IMR-90 (cell line): Measurements from ENCODE around the gene HIF1AN. TPM values are rescaled to one million over a fixed set of nuclear protein-coding genes. Genes with fewer than 3 reads are reported as not detected.

Experiments used
- ATAC-seq: fragments of 200-7000 bp; cut with Tn5 transposase; 2 replicates; pipeline ENCODE4 v1.9.1; 2020; ENCODE audit warnings: low read depth, mild to moderate bottlenecking, moderate library complexity
- BruUV-seq: library from RNA; stranded (reverse); fragments of 400-500 nt; replicated peaks from 2 replicates; lab custom pipeline; 2021; lab: Mats Ljungman, UMichigan
- CTCF ChIA-PET: fragments of 300-600 bp; formaldehyde crosslinking; extraction: SDS; loops from one replicate; lab custom pipeline; 2021; ENCODE audit warnings: antibody characterized with exemption; lab: Yijun Ruan, JAX
- POLR2A ChIA-PET: fragments of 300-600 bp; sonication (Branson Sonifier 250); formaldehyde crosslinking; loops from one replicate; lab custom pipeline; 2022; ENCODE audit warnings: antibody characterized with exemption; ENCODE audit not compliant: unreplicated experiment; lab: Charles Lee
- DNase-seq: peaks from one replicate; pipeline ENCODE4 v3.0.0; 2013
- H2AFZ ChIP-seq: replicated peaks from 2 replicates; pipeline ENCODE3; 2013; ENCODE audit warnings: low read length, mild to moderate bottlenecking; ENCODE audit not compliant: poor library complexity
- H2AK5ac ChIP-seq: 2 replicates; pipeline ENCODE4 v1.6.1; 2013; ENCODE audit warnings: low read depth, low read length, inconsistent platforms
- H2AK9ac ChIP-seq: replicated peaks from 2 replicates; pipeline ENCODE3; 2013; ENCODE audit warnings: mild to moderate bottlenecking, low read depth, low read length, moderate library complexity; ENCODE audit not compliant: poor library complexity
- H2BK120ac ChIP-seq: 2 replicates; pipeline ENCODE4 v1.6.1; 2013; ENCODE audit warnings: low read depth, low read length, inconsistent platforms
- H2BK15ac ChIP-seq: 3 replicates; pipeline ENCODE4 v1.6.1; 2013; ENCODE audit warnings: low read depth, low read length, inconsistent platforms
- H2BK20ac ChIP-seq: 2 replicates; pipeline ENCODE4 v1.6.1; 2013; ENCODE audit warnings: low read depth, mild to moderate bottlenecking, inconsistent platforms, low read length, moderate library complexity
- H2BK5ac ChIP-seq: 2 replicates; pipeline ENCODE4 v1.6.1; 2013; ENCODE audit warnings: mild to moderate bottlenecking, low read depth, low read length, inconsistent platforms; ENCODE audit not compliant: poor library complexity, severe bottlenecking
- H3K14ac ChIP-seq: replicated peaks from 2 replicates; pipeline ENCODE4 v1.6.1; 2013; ENCODE audit warnings: low read depth, low read length, inconsistent platforms
- H3K18ac ChIP-seq: 2 replicates; pipeline ENCODE4 v1.6.1; 2013; ENCODE audit warnings: low read depth, low read length, control low read depth
- H3K23ac ChIP-seq: 2 replicates; pipeline ENCODE4 v1.6.1; 2013; ENCODE audit warnings: low read depth, low read length, inconsistent platforms
- H3K27ac ChIP-seq: 2 replicates; pipeline ENCODE4 v1.5.1; 2013; ENCODE audit warnings: mild to moderate bottlenecking, control low read depth, low read length; ENCODE audit not compliant: insufficient read depth
- H3K27me3 ChIP-seq: 2 replicates; pipeline ENCODE4 v1.6.1; 2013; ENCODE audit warnings: low read length; ENCODE audit not compliant: control insufficient read depth, insufficient read depth
- H3K36me3 ChIP-seq: 2 replicates; pipeline ENCODE4 v1.6.1; 2013; ENCODE audit warnings: low read length, mixed read lengths; ENCODE audit not compliant: control insufficient read depth, insufficient read depth
- H3K4ac ChIP-seq: 2 replicates; pipeline ENCODE4 v1.6.1; 2013; ENCODE audit warnings: low read depth, low read length, inconsistent platforms
- H3K4me1 ChIP-seq: 2 replicates; pipeline ENCODE4 v1.6.1; 2013; ENCODE audit warnings: low read length, mixed read lengths; ENCODE audit not compliant: control insufficient read depth, insufficient read depth
- H3K4me2 ChIP-seq: 2 replicates; pipeline ENCODE4 v1.6.1; 2013; ENCODE audit warnings: low read depth, mild to moderate bottlenecking, control low read depth, low read length, moderate library complexity
- H3K4me3 ChIP-seq: 2 replicates; pipeline ENCODE4 v1.5.1; 2013; ENCODE audit warnings: low read depth, mild to moderate bottlenecking, control low read depth, low read length, moderate library complexity; ENCODE audit not compliant: insufficient read depth
- H3K56ac ChIP-seq: 2 replicates; pipeline ENCODE4 v1.6.1; 2013; ENCODE audit warnings: low read length, inconsistent platforms; ENCODE audit not compliant: insufficient read depth; ENCODE audit errors: extremely low read depth
- H3K79me1 ChIP-seq, 2 experiments: 2 replicates each; pipeline ENCODE4 v1.6.1; 2013; ENCODE audit warnings: low read length in 2 of 2, inconsistent platforms in 1 of 2, low read depth in 1 of 2
- H3K9ac ChIP-seq: 2 replicates; pipeline ENCODE4 v1.6.1; 2013; ENCODE audit warnings: low read depth, low read length, control low read depth
- H3K9me1 ChIP-seq: 2 replicates; pipeline ENCODE4 v1.6.1; 2013; ENCODE audit warnings: low read length, inconsistent platforms; ENCODE audit not compliant: insufficient read depth
- H3K9me3 ChIP-seq: 2 replicates; pipeline ENCODE4 v1.6.1; 2013; ENCODE audit warnings: low read length; ENCODE audit not compliant: control insufficient read depth, insufficient read depth
- H4K20me1 ChIP-seq: 2 replicates; pipeline ENCODE4 v1.6.1; 2013; ENCODE audit warnings: low read length, inconsistent platforms; ENCODE audit not compliant: insufficient read depth
- H4K5ac ChIP-seq: 2 replicates; pipeline ENCODE4 v1.6.1; 2013; ENCODE audit warnings: mild to moderate bottlenecking, low read depth, low read length, control low read depth
- H4K8ac ChIP-seq, 2 experiments: 2 replicates each; pipeline ENCODE4 v1.6.1; 2013; ENCODE audit warnings: low read depth in 2 of 2, low read length in 2 of 2, control low read depth in 1 of 2, inconsistent platforms in 1 of 2
- H4K91ac ChIP-seq: 2 replicates; pipeline ENCODE4 v1.6.1; 2013; ENCODE audit warnings: low read depth, low read length, inconsistent platforms; ENCODE audit not compliant: insufficient read depth
- BHLHE40 ChIP-seq: fragments of 150-350 bp; IDR thresholded peaks from 2 replicates; pipeline ENCODE4 v1.6.1; 2016; ENCODE audit warnings: mild to moderate bottlenecking, low read depth, low read length
- FOS ChIP-seq: fragments of 150-350 bp; IDR thresholded peaks from 2 replicates; pipeline ENCODE4 v1.6.1; 2016; ENCODE audit warnings: low read depth, low read length
- MAFK ChIP-seq: IDR thresholded peaks from 2 replicates; pipeline ENCODE4 v1.6.1; 2012; ENCODE audit warnings: low read depth, low read length, improper control_type of control experiment
- MAZ ChIP-seq: IDR thresholded peaks from 2 replicates; pipeline ENCODE4 v1.6.1; 2012; ENCODE audit warnings: low read depth, mild to moderate bottlenecking, low read length, improper control_type of control experiment, moderate library complexity, borderline replicate concordance
- MXI1 ChIP-seq: IDR thresholded peaks from 2 replicates; pipeline ENCODE4 v1.6.1; 2012; ENCODE audit warnings: low read depth, mild to moderate bottlenecking, low read length, moderate library complexity, borderline replicate concordance
- NFE2L2 ChIP-seq: fragments of 150-350 bp; IDR thresholded peaks from 2 replicates; pipeline ENCODE4 v1.6.1; 2016; ENCODE audit warnings: low read depth, mild to moderate bottlenecking, low read length
- POLR2A ChIP-seq: IDR thresholded peaks from 2 replicates; pipeline ENCODE4 v1.6.1; 2012; ENCODE audit warnings: mild to moderate bottlenecking, low read depth, low read length
- RAD21 ChIP-seq: IDR thresholded peaks from 2 replicates; pipeline ENCODE4 v1.6.1; 2012; ENCODE audit warnings: low read length, improper control_type of control experiment
- RFX5 ChIP-seq: IDR thresholded peaks from 2 replicates; pipeline ENCODE4 v1.8.0; 2012; ENCODE audit warnings: low read depth, mild to moderate bottlenecking, low read length, moderate library complexity
- SMC3 ChIP-seq: fragments of 150-350 bp; IDR thresholded peaks from 2 replicates; pipeline ENCODE4 v1.6.1; 2016; ENCODE audit warnings: low read depth, mild to moderate bottlenecking, antibody characterized with exemption, low read length, moderate library complexity
- WGBS, 2 experiments: methylation state at CpG; one replicate each; pipeline versions ENCODE4 v1.1.5 to v1.1.7; 2013; ENCODE audit warnings: missing lambda C conversion rate in 2 of 2; ENCODE audit not compliant: insufficient read length in 1 of 2; ENCODE audit errors: extremely low coverage in 2 of 2; 5-methylcytosine and 5-hydroxymethylcytosine counted together
- dilution Hi-C: fragments of 300-500 bp; cut with HindIII; formaldehyde crosslinking; loops from one replicate; pipeline ENCODE4 v1.14.3; 2018; ENCODE audit warnings: low sequenced_read_pairs; ENCODE audit not compliant: unreplicated experiment
- in situ Hi-C: fragments of 300-500 bp; cut with MboI; formaldehyde crosslinking; loops from 3 replicates; pipeline ENCODE4 v1.14.3; 2019; ENCODE audit warnings: low sequenced_read_pairs, inconsistent platforms, mixed read lengths
- intact Hi-C: fragments of 100-400 bp; cut with micrococcal nuclease; formaldehyde crosslinking; loops from 2 replicates; pipeline ENCODE4 v1.10.0; 2022
- polyA plus RNA-seq, 3 experiments: library from polyadenylated mRNA; depleted of rRNA; stranded (reverse); fragments of >200 nt; gene quantifications; 2 replicates each; pipeline ENCODE4 v1.2.3, GENCODE V29; 2012; ENCODE audit warnings: low replicate concordance in 1 of 3
- total RNA-seq: library from RNA; depleted of rRNA; stranded (reverse); fragments of >200 nt; gene quantifications from 2 replicates; pipeline ENCODE4 v1.2.3, GENCODE V29; 2012
- TF ChIP-seq, protein P1 (sequence below): fragments of 150-350 bp; IDR thresholded peaks from 2 replicates; pipeline ENCODE4 v1.6.1; 2017; ENCODE audit warnings: mild to moderate bottlenecking, antibody characterized with exemption, low read length, low read depth
- TF ChIP-seq, protein P2 (sequence below): fragments of 150-350 bp; IDR thresholded peaks from 2 replicates; pipeline ENCODE4 v1.6.1; 2016; ENCODE audit warnings: low read depth, mild to moderate bottlenecking, low read length, moderate library complexity, borderline replicate concordance

The HIF1AN gene
- total and polyA plus RNA-seq, 2 of the 4 experiments (the other 2 are of a cell fraction), result 10.2 to 10.3 TPM

DNA sequence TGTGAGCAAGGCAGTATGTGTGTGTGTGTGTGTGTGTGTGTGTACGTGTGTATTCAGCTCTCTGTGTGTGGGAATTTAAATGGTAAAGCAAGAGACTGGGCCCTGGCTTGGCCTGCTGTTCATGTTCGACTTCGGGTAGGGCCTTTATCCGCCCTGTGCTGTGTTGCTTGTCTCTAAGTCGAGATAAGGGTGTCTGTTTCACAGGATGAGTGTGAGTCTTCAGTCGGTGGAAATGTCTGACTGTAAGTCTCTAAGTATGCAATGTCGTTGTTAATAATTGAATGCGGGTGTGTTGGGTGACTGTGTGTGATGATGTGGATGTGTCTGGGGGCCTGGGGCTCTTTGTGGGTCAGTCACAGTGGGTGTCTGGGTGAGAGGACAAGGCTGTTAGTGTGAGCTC lies 34.8 kb downstream of the HIF1AN start (continued):
- TF ChIP-seq MAZ (no peak), BHLHE40 (no peak), RAD21 (no peak)

DNA sequence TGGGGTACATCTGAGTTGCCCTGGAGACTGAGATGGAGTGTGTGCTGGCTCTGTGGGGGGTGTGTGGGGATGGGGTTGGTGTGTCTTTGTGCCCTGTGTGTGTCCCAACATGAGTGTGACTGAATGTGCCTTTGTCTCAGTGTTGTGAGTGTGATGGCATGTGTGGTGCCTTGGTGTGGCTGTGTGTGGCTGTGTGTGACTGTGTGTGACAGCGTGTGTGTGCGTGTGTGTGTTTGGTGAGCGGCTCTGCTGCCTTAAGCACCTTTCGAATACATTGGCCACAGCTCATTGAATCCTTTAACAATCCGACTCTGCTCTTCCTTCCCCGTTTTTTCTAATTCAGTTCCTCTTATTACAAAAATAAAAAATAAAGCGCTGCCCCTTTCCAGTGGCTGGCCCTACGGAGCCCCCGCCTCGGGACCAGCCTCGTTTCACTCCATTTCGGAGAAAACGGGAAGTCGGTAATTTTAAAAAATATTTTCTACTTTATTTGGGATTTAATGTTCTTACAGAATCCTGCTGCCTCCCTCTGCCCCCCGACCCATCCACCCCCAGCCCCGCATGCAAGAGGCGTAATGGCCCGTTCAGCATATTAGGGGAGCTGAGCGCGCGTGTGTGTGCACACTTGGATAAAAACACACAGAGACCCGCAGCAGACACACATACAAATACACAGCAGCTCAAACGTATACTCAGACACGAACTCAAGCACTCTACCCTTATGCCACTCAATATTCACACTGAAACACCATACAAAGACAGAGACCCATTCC lies 35.5 kb downstream of the HIF1AN start:
- Histone ChIP-seq H4K91ac (no peak overlapping the region), H3K23ac (no peak overlapping the region), H3K4me1 (no peaks in the 10 kb centered on the region), H3K36me3 (no peaks in the 10 kb centered on the region), H3K9me1 (peaks cover 3% of the 10 kb centered on the region; the same call in 1 of the 2 replicates), H2BK5ac (no peak overlapping the region), H2AK5ac (no peak overlapping the region), H2BK15ac (no peak overlapping the region), H2AK9ac (no peak overlapping the region), H3K4ac (no peak overlapping the region), H3K4me3 (no peak overlapping the region), H3K79me1 (no peaks in the 10 kb centered on the region), H3K27ac (no peak overlapping the region), H4K5ac (no peak overlapping the region), H4K8ac (no peak overlapping the region), H3K9me3 (no peaks in the 10 kb centered on the region), H3K9ac (no peak overlapping the region), H3K27me3 (peaks cover 61% of the 10 kb centered on the region), H3K56ac (no peak overlapping the region), H2AFZ (no peak overlapping the region), H3K18ac (no peak overlapping the region), H4K20me1 (no peaks in the 10 kb centered on the region), H2BK20ac (no peak overlapping the region), H2BK120ac (no peak overlapping the region), H3K4me2 (no peak overlapping the region), H3K14ac (no peak overlapping the region)
- dilution Hi-C loops (no loop called here), intact Hi-C loops (no loop called here), in situ Hi-C loops (no loop called here)
- ChIA-PET CTCF (no interaction called here), POLR2A (no interaction called here)
- WGBS, 2 experiments, result no CpG with 5 or more reads among the region's 24 CpGs
- BruUV-seq, result no TSS peak
- no peak for ATAC-seq
- TF ChIP-seq SMC3, result no peak
- TF ChIP-seq NFE2L2, result no peak
- no peak for TF ChIP-seq FOS
- TF ChIP-seq, protein P1, sequence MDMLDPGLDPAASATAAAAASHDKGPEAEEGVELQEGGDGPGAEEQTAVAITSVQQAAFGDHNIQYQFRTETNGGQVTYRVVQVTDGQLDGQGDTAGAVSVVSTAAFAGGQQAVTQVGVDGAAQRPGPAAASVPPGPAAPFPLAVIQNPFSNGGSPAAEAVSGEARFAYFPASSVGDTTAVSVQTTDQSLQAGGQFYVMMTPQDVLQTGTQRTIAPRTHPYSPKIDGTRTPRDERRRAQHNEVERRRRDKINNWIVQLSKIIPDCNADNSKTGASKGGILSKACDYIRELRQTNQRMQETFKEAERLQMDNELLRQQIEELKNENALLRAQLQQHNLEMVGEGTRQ, result no peak
- TF ChIP-seq POLR2A, result no peak
- TF ChIP-seq, protein P2, sequence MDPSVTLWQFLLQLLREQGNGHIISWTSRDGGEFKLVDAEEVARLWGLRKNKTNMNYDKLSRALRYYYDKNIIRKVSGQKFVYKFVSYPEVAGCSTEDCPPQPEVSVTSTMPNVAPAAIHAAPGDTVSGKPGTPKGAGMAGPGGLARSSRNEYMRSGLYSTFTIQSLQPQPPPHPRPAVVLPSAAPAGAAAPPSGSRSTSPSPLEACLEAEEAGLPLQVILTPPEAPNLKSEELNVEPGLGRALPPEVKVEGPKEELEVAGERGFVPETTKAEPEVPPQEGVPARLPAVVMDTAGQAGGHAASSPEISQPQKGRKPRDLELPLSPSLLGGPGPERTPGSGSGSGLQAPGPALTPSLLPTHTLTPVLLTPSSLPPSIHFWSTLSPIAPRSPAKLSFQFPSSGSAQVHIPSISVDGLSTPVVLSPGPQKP, result no peak
- no peak for TF ChIP-seq BHLHE40
- TF ChIP-seq MAZ, result no peak
- no peak for TF ChIP-seq MXI1
- TF ChIP-seq RFX5, result no peak
- no peak for TF ChIP-seq MAFK
- TF ChIP-seq RAD21, result no peak
- no peak for DNase-seq
